GM13977 (cell line): ENCODE results near the gene OSER1.

Experiments
- DNase-seq: peaks from one replicate; pipeline ENCODE4 v3.0.0; 2012; ENCODE audit warnings: low spot score
- in situ Hi-C: fragments of 300-500 bp; cut with MboI; formaldehyde crosslinking; loops from one replicate; pipeline ENCODE4 v1.12.0; 2022; ENCODE audit warnings: low sequenced_read_pairs, low pct_unique_long_range_greater_than_20kb, mixed read lengths, inconsistent platforms; ENCODE audit not compliant: unreplicated experiment
- TF ChIP-seq, protein P1 (sequence below): IDR thresholded peaks from 2 replicates; pipeline ENCODE4 v1.5.1; 2012; ENCODE audit warnings: mild to moderate bottlenecking, control low read depth; ENCODE audit not compliant: insufficient read depth; ENCODE audit errors: extremely low read depth, missing control alignments

OSER1 gene

GRCh38 chr20:44183282-44183681 is 27.3 kb downstream of the OSER1 start:
- TF ChIP-seq, protein P1, sequence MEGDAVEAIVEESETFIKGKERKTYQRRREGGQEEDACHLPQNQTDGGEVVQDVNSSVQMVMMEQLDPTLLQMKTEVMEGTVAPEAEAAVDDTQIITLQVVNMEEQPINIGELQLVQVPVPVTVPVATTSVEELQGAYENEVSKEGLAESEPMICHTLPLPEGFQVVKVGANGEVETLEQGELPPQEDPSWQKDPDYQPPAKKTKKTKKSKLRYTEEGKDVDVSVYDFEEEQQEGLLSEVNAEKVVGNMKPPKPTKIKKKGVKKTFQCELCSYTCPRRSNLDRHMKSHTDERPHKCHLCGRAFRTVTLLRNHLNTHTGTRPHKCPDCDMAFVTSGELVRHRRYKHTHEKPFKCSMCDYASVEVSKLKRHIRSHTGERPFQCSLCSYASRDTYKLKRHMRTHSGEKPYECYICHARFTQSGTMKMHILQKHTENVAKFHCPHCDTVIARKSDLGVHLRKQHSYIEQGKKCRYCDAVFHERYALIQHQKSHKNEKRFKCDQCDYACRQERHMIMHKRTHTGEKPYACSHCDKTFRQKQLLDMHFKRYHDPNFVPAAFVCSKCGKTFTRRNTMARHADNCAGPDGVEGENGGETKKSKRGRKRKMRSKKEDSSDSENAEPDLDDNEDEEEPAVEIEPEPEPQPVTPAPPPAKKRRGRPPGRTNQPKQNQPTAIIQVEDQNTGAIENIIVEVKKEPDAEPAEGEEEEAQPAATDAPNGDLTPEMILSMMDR: no peak
- DNase-seq: no peak
- in situ Hi-C loops: no loop called here

GRCh38 chr20:44182863-44183262 is 27.7 kb downstream of the OSER1 start:
- TF ChIP-seq, protein P1: no peak
- in situ Hi-C loops: no loop called here
- no peak for DNase-seq

DNA sequence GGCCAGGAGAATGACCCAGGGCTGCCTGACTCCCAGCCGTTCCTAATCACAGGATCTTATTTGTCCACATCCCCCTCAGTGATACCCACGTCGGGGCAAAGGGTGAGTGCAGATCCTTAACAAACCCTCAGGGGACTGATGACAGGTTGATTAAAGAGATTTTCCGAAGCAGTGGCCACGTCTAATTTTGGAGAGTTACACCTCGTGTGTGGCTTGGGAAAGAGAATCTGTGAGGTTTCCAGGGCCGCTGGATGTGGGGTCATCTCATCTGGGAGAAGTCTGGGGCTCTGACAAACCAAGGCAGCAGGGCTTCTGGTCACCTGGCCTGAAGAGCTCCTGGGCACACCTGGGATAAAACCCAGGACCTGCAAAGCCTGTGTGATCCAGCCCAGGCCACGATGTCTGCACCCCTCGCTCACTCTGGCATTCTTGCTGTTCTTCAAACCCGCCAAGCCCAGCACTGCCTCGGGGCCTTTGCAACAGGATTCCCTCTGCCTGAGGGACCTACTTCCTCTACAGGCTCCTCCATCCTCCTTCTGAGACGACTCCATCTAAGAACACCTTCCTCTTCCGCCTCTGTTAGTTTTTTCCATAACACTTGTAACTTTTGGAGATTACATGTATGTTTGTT is 28.3 kb downstream of the OSER1 start:
- in situ Hi-C loops: no loop called here
- TF ChIP-seq, protein P1: no peak
- DNase-seq: no peak

GRCh38 chr20:44181611-44182010 is 29.0 kb downstream of the OSER1 start:
- in situ Hi-C loops: no loop called here
- DNase-seq: no peak
- TF ChIP-seq, protein P1: no peak

DNA sequence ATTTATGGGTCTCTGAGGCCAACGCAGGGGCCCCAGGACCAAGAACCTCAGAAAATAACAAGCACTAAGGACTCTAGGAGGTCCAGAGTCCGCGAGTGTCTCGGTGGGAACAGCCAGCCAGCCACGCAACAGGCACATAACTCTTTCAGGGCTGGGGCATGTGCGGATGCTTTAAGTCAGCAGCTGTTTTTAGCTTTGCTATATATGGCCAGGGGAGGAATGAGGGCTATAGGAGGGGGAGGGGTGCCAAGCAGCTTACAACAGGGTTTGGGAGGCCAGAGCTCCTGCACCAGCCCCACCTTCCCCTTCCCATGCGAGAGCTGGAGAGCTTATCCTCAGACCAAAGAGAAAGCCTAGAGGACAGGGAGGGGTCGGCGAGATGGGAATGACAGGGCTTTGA is 29.8 kb downstream of the OSER1 start:
- DNase-seq: no peak
- TF ChIP-seq, protein P1: no peak
- in situ Hi-C loops: no loop called here

DNA sequence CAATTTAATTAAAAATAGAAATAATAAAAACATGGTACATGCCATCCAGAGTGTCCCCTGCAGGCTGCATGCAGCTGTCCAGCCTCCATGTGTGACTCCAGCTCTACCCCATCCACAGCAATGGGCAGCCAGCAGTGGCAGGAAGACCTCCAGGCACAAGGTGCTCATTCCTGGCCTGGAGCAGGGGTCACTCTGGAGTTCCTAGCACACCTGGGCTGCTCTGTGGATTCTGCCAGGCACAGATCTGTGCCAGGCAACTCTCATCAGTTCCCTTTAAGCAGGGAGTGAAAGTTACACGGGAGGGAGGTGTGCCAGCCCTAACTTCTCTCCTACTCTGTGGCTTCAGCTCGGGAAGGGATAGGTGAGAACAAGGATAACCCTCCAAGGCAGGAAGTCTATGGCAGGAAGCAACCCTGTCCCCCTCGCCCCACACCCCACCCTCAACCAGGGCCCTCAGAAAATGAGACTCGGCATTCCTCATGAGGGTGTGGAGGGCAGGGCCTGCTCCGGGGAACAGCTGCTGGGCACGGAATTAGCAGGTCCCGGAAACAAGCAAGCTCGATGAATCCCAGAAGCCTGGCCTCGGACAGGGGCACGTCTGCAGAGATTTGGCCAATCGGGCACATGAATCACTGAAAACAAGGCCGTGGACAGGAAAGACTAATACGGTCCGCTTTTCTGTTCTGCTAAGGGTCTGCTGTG is 33.6 kb downstream of the OSER1 start:
- in situ Hi-C loops: no loop called here
- TF ChIP-seq, protein P1: no peak
- DNase-seq: no peak
